Natural killer cell (primary cell): ENCODE measurements around the gene STAG1. TPM values are rescaled to one million over a fixed set of nuclear protein-coding genes. Genes with fewer than 3 reads are reported as not detected.
A peak's percentile ranks its signal among the peaks of the same experiment; 100 is the strongest.
"Not testable (repeated sequence)": the region's sequence is repeated elsewhere in the genome, so short reads cannot be mapped to it uniquely, and the experiment has no call there.

Experiments
- ATAC-seq, 3 donors: fragments of 150-1000 bp in 2 of 3; fragments of 200-7000 bp in 1 of 3; cut with Tn5 transposase; 1 replicate in 1 of 3; 2 replicates in 2 of 3; pipeline ENCODE4 v1.10.0; 2021; ENCODE audit warnings: mild to moderate bottlenecking in 2 of 3, moderate library complexity in 2 of 3
- DNase-seq, 2 donors: peaks; one replicate each; pipeline versions ENCODE4 v3.0.0 to v3.0.0-alpha.2; 2013 to 2021; ENCODE audit warnings: mixed read lengths in 1 of 2
- H3K27ac ChIP-seq: one replicate; pipeline ENCODE4 v1.5.1; 2013; ENCODE audit warnings: mild to moderate bottlenecking, low read length
- H3K27me3 ChIP-seq: one replicate; pipeline ENCODE4 v1.6.1; 2013; ENCODE audit warnings: low read length; ENCODE audit not compliant: control insufficient read depth, insufficient read depth
- H3K36me3 ChIP-seq: one replicate; pipeline ENCODE4 v1.6.1; 2013; ENCODE audit warnings: low read length; ENCODE audit not compliant: control insufficient read depth, insufficient read depth
- H3K4me1 ChIP-seq: one replicate; pipeline ENCODE4 v1.6.1; 2013; ENCODE audit warnings: low read length; ENCODE audit not compliant: control insufficient read depth, insufficient read depth
- H3K4me3 ChIP-seq: one replicate; pipeline ENCODE4 v1.5.1; 2013; ENCODE audit warnings: low read length
- H3K9me3 ChIP-seq: one replicate; pipeline ENCODE4 v1.6.1; 2013; ENCODE audit warnings: low read length; ENCODE audit not compliant: control insufficient read depth, insufficient read depth
- H3K27ac Mint-ChIP-seq, 2 donors: one replicate each; pipeline ENCODE4 v1.8.0; 2022; ENCODE audit warnings: mild to moderate bottlenecking in 2 of 2, mixed read lengths in 2 of 2, moderate library complexity in 1 of 2
- H3K27me3 Mint-ChIP-seq, 2 donors: one replicate each; pipeline ENCODE4 v1.8.0; 2022; ENCODE audit warnings: low read depth in 2 of 2, mixed read lengths in 2 of 2
- H3K36me3 Mint-ChIP-seq: one replicate; pipeline ENCODE4 v1.8.0; 2022; ENCODE audit warnings: mixed read lengths
- H3K4me1 Mint-ChIP-seq, 2 donors: one replicate each; pipeline ENCODE4 v1.8.0; 2022; ENCODE audit warnings: mixed read lengths in 2 of 2
- H3K4me3 Mint-ChIP-seq: one replicate; pipeline ENCODE4 v1.8.0; 2022; ENCODE audit warnings: mild to moderate bottlenecking, moderate library complexity, mixed read lengths
- H3K9me3 Mint-ChIP-seq, 2 donors: one replicate each; pipeline ENCODE4 v1.8.0; 2022; ENCODE audit warnings: mixed read lengths in 2 of 2
- CTCF ChIP-seq: fragments of 200-600 bp; IDR thresholded peaks from one replicate; pipeline ENCODE4 v1.8.0; 2022; ENCODE audit warnings: antibody characterized with exemption
- whole genome bisulfite sequencing: methylation state at CpG from one replicate; pipeline ENCODE4 v1.1.7; 2013; ENCODE audit warnings: missing lambda C conversion rate; ENCODE audit not compliant: insufficient coverage; 5-methylcytosine and 5-hydroxymethylcytosine counted together
- intact Hi-C: fragments of 100-400 bp; cut with micrococcal nuclease; formaldehyde crosslinking; loops from one replicate; pipeline ENCODE4 v1.14.2; 2022
- total RNA-seq, 4 donors: library from RNA; stranded (reverse); fragments of 120-200 nt in 1 of 4; gene quantifications; one replicate each; pipeline versions ENCODE4 v1.2.3 to v1.2.4, GENCODE V29; 2013 to 2022

Gene STAG1
- total RNA-seq, 3 donors from 2014 or later (not counting 1 experiment from before 2014, with no cell fraction given), result 55.1 to 66.2 (median 60.3) TPM

GRCh38 chr3:136377508-136377907, 374.7 kb downstream of the STAG1 start:
- H3K4me1 Mint-ChIP-seq, result no peaks in the 10 kb centered on the region
- H3K36me3 Mint-ChIP-seq, result peaks cover 7% of the 10 kb centered on the region
- no peaks in the 10 kb centered on the region for H3K27me3 ChIP-seq
- H3K27me3 Mint-ChIP-seq, result no peaks in the 10 kb centered on the region
- no peak overlapping the region for H3K4me3 ChIP-seq
- H3K27ac Mint-ChIP-seq, result peak overlapping the region in 1 of 2 donors; percentile 36
- WGBS, result 92% methylated on average over 1 of the region's 2 CpGs
- TF ChIP-seq CTCF, result no peak
- no peaks in the 10 kb centered on the region for H3K9me3 Mint-ChIP-seq
- H3K9me3 ChIP-seq, result no peaks in the 10 kb centered on the region
- DNase-seq (no peak), ATAC-seq (no peak)
- peaks cover 3% of the 10 kb centered on the region for H3K36me3 ChIP-seq
- no peak overlapping the region for H3K27ac ChIP-seq
- intact Hi-C loops, result no loop called here
- no peaks in the 10 kb centered on the region for H3K4me1 ChIP-seq
- H3K4me3 Mint-ChIP-seq, result no peak overlapping the region

GRCh38 chr3:136375800-136376199, 376.4 kb downstream of the STAG1 start:
- WGBS, result 85% methylated on average over 1 of the region's 5 CpGs
- H3K9me3 ChIP-seq, H3K36me3 ChIP-seq, H3K36me3 Mint-ChIP-seq, DNase-seq, H3K27me3 Mint-ChIP-seq, H3K4me1 ChIP-seq, ATAC-seq, H3K4me3 ChIP-seq, intact Hi-C loops, H3K4me3 Mint-ChIP-seq, H3K4me1 Mint-ChIP-seq, H3K27me3 ChIP-seq, H3K27ac ChIP-seq, H3K9me3 Mint-ChIP-seq, H3K27ac Mint-ChIP-seq: not testable (repeated sequence)

- no peak for TF ChIP-seq CTCF
- Mint-ChIP-seq H3K4me1 (peaks cover 0 to 5% of the 10 kb centered on the region in 2 donors), H3K36me3 (no peaks in the 10 kb centered on the region), H3K4me3 (no peak overlapping the region), H3K27me3 (no peaks in the 10 kb centered on the region), H3K9me3 (no peaks in the 10 kb centered on the region), H3K27ac (peak overlapping the region; percentile 57 to 64)
- DNase-seq (no peak), ATAC-seq (no peak)
- intact Hi-C loops, result no loop called here
- Histone ChIP-seq H3K27me3 (no peaks in the 10 kb centered on the region), H3K4me3 (no peak overlapping the region), H3K9me3 (no peaks in the 10 kb centered on the region), H3K4me1 (no peaks in the 10 kb centered on the region), H3K27ac (no peak overlapping the region), H3K36me3 (peaks cover 10% of the 10 kb centered on the region)
Observed at GRCh38 chr3:136366289-136366688, 385.9 kb downstream of the STAG1 start.

GRCh38 chr3:136353461-136353860, 398.7 kb downstream of the STAG1 start:
- Histone ChIP-seq H3K27me3 (no peaks in the 10 kb centered on the region), H3K4me3 (no peak overlapping the region), H3K36me3 (peaks cover 23% of the 10 kb centered on the region), H3K4me1 (no peaks in the 10 kb centered on the region), H3K27ac (no peak overlapping the region), H3K9me3 (no peaks in the 10 kb centered on the region)
- ATAC-seq (no peak), DNase-seq (no peak)
- no peak for TF ChIP-seq CTCF
- Mint-ChIP-seq H3K4me3 (no peak overlapping the region), H3K27me3 (no peaks in the 10 kb centered on the region), H3K4me1 (peaks cover 0 to 5% of the 10 kb centered on the region in 2 donors), H3K9me3 (peaks cover 0 to 7% of the 10 kb centered on the region in 2 donors), H3K27ac (no peak overlapping the region), H3K36me3 (peaks cover 27% of the 10 kb centered on the region)
- WGBS, result 61% methylated on average over 2 of the region's 2 CpGs
- intact Hi-C loops, result no loop called here
